CD4-positive, alpha-beta T cell treated with Interleukin-17A for 1 hour (primary cell): ENCODE data around the gene GRPEL1.
"Not testable (repeated sequence)": the region's sequence is repeated elsewhere in the genome, so short reads cannot be mapped to it uniquely, and the experiment has no call there.

Experiments
- DNase-seq: peaks from one replicate; pipeline ENCODE4 v3.0.0-alpha.2; 2020

Gene GRPEL1

DNA sequence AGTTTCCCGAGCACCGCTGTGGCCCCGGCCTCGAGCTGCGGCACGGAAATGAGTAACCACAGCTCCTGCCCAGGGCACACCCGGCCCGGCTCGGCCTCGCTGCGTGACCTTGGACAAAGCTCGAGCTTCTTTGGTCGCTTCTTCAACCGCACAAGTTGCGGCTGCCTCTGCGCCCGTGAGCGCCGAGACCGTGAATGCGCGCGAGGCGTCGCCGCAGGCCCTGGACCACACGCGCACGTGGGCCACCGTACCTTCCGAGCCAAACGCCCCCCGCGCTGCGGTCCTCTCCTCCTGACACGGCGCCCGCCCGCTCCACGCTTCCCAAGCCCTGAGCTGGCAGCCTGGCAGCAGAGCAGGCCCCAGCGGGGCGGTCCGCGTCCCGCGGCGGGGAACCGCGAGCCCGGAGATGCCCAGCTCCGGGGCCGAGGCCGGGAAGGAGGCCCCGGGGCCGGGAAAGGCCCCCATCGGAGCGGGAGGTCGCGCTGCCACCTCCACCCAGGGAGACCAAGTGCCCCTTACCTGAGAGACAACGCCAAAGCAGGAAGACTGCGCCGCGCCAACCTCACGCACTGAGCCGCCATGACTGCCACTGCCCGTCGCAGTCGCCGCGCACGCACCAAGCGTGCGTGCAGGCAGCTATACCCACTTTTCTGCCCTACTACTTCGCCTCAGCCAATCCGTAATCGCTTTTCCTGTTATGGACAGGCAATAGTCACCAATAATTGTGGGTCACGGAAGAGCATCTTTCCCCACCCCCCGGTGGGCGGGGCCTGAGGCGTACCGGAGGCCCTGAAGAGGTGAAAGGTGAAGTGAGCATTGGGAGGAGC is at the start of gene GRPEL1:
TSS of gene GRPEL1 (minus strand) at position 613 of the 827 bp plus-strand sequence. CDS start at position 581, 32 bp downstream.
- DNase-seq: peak; percentile 100

DNA sequence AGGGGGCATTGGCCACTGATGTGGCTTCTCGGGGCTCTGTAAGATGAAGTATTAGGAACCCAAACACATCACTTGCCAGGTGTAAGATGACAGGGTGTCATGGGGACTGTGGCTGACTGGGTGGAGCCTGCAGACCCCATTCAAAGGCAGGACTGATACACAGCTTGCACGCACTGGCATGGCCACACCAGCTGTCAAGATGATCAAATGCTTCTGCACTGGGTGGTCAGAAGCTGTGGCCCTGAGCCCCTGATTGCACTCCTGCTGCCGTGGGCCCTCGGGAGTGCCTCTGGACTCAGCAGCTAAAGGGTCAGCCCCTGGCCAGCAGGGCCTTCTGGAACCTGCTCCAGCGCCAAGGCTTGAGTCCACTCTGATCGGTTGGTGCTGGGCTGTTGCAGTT is 48.8 kb upstream of the GRPEL1 start:
- no peak for DNase-seq

DNA sequence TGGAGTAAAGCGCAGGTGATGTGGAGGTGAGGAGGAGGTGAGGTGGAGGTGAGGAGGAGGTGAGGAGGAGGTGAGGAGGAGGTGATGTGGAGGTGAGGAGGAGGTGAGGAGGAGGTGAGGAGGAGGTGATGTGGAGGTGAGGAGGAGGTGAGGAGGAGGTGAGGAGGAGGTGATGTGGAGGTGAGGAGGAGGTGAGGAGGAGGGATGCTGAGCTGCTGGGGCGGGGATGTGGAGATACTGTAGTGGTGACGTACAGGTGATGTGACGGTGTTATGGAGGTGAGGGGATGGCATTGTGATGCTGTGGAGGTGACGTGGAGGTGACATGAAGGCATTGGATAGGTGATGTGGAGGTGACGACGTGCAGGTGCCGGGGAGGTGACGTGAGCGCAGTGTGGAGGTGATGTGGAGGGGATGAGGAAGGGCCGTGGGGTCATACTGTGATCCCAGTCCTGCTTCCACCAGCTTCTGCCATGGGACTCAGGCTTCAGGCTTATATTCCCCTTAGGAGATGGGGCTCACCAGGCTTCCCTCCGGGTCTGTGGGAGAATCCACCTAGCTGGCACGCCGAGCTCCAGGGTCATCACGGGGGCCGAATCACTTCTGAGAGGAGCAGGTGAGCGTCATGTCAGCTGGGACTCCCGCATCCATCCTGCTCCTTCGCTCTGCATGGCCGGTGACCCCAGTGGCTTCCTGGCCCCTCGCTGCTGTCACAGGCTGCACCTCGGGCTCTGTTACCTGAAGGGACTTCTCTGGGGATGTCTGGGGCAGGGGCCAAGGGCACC is 47.9 kb upstream of the GRPEL1 start:
- DNase-seq: no peak

DNA sequence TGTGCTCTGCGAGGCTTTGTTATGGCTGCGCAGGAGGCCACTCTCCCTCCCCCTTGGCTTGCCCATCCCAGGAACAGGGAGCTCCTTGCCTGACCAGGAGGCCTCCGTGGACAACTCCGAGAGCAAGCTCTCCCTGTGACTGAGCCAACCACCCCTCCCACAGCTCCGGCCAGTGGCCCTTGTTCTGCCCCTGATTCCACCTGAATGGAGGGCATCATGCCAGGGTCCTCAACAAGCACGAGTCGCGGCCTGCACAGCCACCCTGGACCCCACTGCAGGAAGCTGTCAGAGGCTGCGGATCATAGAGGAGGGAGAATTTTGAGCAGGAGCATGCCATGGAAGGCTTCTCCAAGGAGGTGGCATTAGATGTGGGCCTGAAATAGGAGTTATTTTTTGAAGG is 44.8 kb upstream of the GRPEL1 start:
- no peak for DNase-seq

DNA sequence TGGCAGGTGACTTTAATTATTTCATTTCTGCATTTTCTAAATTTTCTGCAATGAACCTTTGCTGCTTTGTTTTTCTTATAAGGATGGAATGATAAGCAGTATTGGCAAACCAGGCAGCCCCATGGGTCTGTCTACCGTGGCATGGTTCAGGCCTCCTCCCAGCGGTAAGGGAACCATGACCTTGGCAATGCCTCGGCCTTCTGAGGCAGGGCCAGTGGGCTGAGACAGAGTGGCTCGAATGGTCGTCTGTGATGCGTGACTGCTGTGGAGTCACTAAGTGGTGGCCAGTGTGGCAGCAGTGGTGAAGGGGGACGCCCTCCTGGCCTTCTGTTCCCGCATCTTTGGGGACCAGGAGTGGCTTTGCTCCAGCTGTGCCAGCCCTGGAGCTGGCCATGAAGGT is 43.6 kb upstream of the GRPEL1 start:
- DNase-seq: no peak

DNA sequence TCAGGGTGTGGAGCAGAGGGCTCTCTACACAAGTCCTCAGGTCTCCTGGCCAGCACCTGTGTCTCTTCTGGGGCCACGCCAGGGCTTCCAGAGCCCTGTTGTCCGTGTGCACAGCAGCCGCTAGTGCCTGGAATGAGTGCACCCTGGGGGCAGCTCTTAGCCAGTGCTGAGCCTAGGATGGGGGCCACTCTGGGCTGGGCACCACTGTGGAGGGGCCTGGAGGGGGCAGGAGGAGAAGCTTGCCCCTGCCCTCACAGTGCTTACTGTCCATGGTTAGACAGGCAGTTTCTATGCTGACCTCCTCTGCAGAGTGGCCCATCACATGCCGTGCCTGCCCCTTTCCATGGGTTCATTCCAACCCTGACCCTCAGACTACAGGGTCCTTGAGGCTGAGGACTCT is 42.7 kb upstream of the GRPEL1 start:
- DNase-seq: no peak

DNA sequence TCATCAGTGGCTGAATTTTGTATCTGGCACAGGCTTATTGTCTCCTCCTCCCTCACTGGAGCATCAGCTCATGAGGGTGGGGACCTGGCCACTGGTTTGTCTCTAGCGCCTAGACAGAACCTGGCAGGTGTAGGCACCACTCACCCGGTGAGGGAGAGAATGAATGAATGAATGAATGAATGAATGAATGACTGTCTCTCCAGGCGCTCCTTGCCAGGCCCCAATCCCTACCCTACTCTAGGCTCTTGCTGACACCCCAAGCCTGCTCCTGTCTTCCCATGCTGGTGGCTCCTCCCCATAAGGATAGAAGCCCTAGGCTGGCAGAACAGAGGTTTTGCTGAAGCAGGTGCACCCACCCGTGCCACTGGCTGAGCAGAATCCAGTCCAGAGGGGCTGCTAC is 41.3 kb upstream of the GRPEL1 start:
- DNase-seq: no peak

DNA sequence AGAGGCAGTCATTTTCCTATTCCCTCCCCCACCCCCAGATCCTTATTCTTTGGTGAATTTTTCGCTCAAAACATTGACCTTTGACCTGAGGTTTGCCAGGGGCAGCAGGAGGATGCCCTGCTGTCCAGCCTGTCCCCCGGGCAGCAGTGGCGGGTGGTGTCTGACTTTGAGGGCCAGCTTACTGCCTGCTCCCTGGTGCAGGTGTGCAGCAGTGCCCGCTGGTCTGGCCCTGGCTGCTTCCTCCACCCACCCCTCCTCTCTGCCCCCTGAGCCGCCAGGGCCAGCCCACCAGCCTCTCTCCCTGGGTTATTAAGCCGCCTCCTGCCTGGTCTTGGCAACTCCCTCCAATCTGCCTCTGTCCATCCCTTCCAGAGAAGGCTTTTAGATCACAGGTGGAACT is 40.8 kb upstream of the GRPEL1 start:
- no peak for DNase-seq

DNA sequence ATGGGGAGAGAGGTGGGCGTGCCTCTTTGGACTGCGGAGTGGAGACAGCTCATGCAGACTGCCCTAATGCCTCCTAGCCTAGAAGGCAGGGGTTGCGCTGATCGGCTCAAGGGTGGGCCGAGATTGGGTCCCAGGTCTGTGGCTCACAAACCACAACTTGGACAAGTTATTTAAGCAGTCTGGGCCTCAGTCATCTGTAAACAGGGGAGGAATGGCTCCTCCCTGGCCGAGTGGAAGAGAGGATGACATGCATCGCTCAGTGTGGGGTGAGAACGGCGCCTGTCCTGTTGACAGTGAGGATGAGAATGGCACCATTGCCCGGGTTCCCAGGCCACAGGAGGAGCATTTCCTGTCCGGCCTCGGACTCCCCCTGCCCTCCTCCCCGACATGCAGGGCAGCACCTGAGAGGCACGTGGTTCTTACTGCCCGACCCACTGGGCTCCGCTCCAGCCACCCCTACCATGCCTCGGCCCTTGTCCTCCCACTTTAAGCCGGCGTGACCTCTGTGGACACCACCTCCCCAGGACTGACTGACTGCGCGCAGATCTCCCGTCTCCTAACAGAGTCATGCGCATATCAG is 40.3 kb upstream of the GRPEL1 start:
- no peak for DNase-seq

DNA sequence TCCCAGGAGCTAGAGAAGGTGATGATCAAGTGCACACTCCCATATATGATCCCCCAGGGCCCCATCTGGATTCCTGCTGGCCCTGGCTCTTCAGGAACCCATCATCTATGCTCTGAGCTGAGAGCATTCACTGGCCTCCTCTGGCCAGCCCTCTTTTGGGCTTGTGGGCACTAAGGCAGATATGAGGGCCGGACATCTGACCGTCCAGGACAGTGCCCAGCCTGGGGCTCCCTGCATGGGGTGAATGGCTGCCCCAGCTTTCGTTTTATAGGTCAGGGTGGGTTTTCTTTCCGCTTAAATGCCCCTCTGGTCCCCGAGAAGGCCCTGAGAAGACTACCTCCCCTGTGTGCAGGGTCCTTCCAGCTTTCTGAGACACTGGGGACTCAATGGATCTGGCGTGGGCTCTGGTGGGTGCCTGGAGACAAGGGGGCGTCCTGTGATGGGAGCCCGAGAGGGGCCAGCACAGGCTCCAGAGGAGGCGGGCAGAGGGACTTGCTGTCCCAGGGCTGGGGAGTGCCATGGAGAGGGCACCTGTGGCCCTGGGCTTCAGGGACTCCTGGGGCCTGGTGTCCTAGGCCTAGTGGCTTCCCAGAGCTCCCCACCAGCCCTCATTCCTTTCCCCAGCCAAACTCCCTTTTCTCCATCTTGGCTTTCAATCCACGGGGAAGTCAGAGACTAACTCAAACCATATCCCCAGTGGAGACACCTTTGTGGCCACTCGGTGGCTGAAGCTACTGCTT is 39.5 kb upstream of the GRPEL1 start:
- no peak for DNase-seq

DNA sequence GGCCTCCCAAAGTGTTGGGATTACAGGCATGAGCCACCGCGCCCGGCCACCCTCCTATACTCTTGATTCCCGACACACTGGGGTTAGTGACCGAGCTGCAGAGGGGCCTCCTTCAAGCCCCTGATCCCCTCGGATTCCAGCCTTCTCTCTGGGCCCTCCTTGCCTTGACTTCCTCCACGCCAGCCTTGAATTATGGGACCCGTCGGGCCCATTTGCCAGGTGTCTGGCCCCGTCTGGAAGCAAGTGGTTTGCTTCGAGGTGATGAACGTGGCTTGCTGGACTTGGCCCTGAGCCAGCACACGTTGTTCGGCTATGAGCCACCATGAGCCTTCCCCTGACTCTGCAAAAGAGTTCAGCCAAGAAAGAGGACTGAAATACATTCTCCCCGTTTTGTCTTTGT is 37.4 kb upstream of the GRPEL1 start:
- no peak for DNase-seq

DNA sequence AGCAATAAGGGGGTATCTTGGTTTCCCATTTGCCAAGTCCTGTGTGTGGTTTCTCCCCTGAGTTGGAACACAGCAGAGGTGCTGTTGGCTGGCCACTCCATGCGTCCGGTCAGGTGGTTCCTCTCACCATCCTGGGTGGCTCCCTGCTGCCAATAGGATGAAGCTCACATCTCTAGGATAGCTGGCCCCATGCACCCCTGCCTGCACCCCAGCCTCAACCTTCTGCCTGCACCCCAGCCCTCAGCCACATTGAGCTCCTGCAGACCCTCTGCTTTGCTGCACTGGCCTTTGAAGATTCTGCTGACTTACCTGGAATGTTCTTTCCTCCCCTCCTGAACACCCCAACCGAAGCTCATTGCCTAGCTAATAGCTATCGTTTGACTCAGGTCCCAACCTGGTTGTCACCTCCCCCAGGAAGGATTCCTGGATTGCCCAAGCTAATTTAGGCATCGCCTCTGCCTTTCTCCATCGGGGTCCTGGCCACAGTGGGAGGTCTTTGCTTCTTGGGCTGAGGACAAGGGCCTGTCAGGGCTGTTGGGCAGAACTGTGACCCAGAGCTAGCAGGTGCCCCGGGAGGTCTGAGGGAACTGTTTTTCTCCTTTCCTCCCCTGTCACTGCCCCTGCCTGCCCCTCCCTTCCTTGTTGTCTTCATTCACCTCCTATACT is 36.6 kb upstream of the GRPEL1 start:
- no peak for DNase-seq

DNA sequence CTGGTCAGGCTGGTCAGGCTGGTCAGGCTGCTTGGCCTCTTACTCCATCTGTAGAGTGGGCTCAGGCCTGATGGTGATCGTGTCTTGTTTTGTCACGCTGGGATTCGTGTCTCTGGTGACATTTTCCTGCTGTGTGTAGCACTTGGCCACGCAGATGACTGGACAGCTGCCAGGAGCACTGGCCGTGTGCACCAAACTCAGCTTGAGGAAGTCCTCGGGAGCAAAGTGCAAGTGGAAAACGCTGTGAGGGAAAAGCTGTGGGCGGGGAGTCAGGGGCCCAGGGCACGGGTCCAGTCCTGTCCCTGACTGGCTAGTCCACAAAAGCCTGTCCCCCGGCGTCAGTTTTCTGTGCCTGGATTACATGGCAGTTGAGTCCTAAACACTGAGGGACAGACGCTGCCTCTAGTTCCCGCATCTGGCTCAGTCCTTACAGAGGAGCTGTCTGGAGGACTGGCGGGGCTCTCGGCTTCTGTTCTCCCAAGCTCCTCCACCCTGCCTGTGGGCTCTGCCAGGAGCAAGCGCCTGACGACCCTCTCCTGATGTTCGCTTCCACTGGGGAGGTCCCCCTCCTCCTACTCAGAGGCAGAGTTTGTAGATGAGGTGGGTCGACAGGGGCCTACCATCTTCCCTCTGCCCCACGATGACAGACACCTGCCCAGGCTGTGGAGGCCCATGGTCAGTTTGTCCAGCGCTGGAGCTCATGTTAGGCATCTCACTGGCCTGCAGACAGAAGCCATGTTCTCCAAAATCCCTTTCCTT is 35.9 kb upstream of the GRPEL1 start:
- DNase-seq: no peak

DNA sequence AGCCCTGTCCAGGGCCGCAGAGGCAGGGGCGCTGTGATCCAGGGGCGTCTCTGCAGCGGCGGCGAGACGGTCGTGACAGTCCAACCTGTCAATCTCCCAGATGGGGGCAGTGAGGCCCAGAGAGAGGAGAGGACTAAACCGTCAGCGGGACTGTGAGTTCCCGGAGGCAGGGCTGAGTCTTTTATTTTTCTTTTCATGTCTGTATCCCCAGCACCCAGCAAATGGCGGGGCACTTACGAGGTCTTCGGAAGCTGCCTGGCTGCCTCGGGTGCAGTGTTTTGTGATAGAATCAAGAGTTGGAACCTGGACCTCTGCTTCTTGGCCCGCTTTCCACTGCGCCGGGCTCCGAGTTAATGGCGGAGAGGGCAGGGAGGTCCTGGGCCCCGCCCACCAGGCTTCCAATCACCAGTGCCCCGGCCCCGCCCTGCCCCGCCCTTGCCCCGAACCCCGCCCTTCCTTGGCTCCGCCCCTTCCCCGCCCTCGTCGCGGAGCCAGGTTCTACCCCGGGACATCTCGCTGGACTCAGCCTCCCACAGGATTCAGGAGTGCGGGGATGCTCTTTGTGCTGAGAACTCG is 35.3 kb upstream of the GRPEL1 start:
- DNase-seq: peak; percentile 83

DNA sequence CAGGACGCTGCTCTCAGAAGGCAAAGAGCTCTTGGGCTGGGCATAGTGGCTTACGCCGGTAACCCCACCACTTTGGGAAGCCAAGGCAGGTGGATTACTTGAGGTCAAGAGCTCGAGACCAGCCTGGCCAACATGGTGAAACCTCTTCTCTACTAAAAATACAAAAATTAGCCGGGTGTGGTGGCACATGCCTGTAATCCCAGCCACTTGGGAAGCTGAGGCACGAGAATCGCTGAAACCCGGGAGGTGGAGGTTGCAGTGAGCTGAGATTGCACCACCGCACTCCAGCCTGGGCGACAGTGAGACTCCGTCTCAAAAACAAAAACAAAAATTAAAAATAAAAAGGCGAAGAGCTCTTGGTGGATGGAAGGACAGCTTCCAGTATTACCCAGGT is 34.6 kb upstream of the GRPEL1 start:
- DNase-seq: not testable (repeated sequence)

DNA sequence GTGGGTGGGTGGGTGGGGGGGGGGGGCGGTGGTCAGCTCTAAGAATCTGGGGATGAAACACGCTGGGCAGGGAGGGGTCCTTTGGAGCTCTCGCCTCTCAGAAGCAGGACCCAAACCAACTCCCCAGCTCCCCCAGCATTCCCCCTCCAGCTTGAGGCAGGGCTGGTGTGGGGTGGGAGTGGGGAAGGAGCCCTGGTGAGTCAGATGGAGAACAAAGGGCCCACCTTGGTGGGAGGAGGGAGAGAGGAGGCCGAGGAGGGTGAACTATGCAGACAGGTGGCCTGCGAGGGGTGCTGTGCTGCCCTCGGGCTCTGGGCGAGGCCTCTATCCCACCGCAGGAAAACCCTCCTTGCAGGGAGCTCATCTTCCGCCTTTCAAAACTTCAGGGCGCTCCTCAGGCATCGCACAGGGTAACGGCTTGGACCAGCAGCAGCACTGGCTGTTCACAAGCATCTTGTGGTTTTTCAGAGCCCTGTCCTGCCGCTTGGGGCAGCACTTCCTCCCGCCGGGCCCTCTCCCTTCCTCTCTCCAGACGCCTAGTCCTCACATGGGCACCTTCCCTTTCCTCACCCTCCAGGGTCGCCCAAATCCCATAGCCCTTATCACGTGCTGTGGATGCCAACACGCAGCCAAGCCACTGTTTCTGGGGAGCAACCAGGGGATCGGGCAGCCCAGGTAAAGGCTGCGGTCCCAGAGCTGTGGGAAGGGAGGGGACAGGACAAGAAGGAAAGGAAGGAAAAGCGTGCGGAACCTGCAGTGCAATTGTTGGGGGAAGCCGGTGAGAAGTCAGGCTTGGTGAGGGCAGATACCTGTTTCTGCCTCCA is 34.0 kb upstream of the GRPEL1 start:
- DNase-seq: peak; percentile 56

DNA sequence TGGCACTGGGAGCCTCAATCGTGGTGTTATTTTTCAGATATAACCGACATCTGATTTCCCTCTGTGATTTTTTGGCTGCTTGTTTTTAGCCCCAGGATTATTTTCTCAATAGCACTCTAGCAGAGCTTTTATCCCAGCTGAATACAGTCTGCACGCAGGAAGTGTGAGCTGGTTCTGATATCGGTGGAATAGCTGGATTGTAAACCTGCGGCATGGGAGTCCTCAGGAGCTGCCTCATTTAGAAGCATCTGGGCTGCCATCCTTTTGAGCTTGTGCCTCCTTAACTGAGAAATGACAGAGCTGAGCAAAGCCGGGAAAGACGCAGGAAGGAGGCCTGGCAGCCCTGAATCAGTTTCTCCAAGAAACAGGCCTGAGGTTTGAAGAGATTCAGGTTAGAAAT is 28.4 kb upstream of the GRPEL1 start:
- no peak for DNase-seq

DNA sequence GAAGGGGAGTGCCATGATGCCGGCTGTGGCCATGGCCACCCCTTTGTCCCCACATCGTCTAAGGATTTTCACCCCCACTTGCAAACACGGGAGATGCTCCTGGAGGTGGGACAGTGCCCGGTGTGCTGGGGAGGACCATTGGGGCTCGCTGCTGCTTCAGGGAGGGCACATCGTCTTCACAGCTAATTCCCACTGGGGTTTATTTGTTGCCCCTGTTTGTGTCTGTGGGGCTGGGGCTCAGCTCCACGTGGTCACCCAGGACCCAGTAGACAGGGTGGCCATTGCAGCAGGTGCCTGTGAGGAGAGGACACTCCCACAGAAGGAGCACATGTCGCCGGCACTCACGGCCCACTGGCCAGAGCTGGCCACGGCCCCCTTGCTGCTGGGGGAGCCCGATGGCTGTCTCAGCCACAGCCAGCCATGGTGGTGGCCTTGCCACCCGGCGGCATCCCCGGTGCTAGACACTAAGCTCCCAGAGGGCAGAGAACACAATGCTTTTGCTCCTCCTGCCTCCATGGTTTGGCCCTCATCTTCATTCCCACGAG is 27.8 kb upstream of the GRPEL1 start:
- no peak for DNase-seq

DNA sequence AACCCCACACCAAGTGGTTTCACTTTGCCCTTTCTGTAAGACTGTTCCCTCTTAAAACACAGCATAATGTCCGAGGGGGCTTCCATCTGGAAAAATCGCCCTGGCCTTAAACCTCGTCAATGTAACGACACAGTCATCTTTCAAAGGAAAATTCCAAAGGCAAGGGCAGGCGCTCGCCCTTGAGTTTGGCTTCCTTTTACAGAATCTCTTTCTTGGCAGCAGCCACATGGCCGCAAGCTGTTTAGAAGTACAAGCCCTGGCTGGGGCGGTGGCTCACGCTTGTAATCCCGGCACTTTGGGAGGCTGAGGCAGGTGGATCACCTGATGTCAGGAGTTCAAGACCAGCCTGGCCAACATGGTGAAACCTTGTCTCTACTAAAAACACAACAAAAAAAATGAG is 27.1 kb upstream of the GRPEL1 start:
- no peak for DNase-seq

DNA sequence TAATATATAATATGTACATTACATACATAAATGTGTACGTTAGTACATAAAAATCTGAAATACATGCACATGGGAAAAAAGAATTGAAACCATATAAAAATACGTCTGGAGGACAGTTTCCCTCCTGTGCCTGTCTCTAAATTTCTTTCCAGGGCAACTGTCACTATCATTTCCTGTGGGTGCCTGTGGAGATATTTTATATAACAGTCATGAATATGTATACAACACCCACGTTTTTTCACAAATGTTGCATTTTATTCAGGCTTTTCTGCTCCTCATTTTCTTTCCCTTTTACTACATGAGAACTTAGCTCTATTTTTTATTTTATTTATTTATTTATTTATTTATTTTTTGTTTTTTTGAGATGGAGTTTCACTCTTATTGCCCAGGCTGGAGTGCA is 24.2 kb upstream of the GRPEL1 start:
- no peak for DNase-seq
